K562 (cell line): ENCODE data around the gene HLCS. TPM values are rescaled to one million over a fixed set of nuclear protein-coding genes. Genes with fewer than 3 reads are reported as not detected.

Experiments
- BCLAF1 ChIP-seq, 2 experiments: fragments of 450-650 bp in 1 of 2; IDR thresholded peaks; 2 replicates each; pipeline ENCODE4 v1.6.1; 2011 to 2017; ENCODE audit warnings: low read depth in 2 of 2, antibody characterized with exemption in 1 of 2, borderline replicate concordance in 1 of 2, low read length in 1 of 2, mild to moderate bottlenecking in 1 of 2, mixed read lengths in 1 of 2; ENCODE audit not compliant: control insufficient read depth in 1 of 2
- EP300 ChIP-seq: IDR thresholded peaks from 2 replicates; pipeline ENCODE4 v1.6.1; 2012; ENCODE audit warnings: low read length, improper control_type of control experiment
- ESRRB ChIP-seq: fragments of 250-450 bp; sonication (Bioruptor Pico); IDR thresholded peaks from 2 replicates; pipeline ENCODE4 v1.5.0; 2020; ENCODE audit warnings: mild to moderate bottlenecking, moderate library complexity, borderline replicate concordance
- MEF2D ChIP-seq: conservative IDR thresholded peaks from 2 replicates; pipeline ENCODE4 v1.6.1; 2016; ENCODE audit warnings: low read depth, missing genetic modification characterization, missing compliant biosample characterization
- MTA3 ChIP-seq: fragments of 450-650 bp; formaldehyde crosslinking; IDR thresholded peaks from 2 replicates; pipeline ENCODE4 v1.6.1; 2017; ENCODE audit warnings: mild to moderate bottlenecking, borderline replicate concordance
- NBN ChIP-seq: fragments of 450-650 bp; IDR thresholded peaks from 2 replicates; pipeline ENCODE4 v1.6.1; 2016; ENCODE audit warnings: low read depth, mild to moderate bottlenecking
- PREB ChIP-seq: sonication (generic); formaldehyde crosslinking; IDR thresholded peaks from 2 replicates; pipeline ENCODE4 v1.8.1; 2023; ENCODE audit warnings: mild to moderate bottlenecking, missing genetic modification reagents
- TEAD1 ChIP-seq, 2 experiments: fragments of 450-650 bp in 1 of 2; sonication (generic) in 1 of 2; formaldehyde crosslinking; IDR thresholded peaks; 2 replicates each; pipeline versions ENCODE4 v1.4.0 to v1.8.0; 2020 to 2022; ENCODE audit warnings: mild to moderate bottlenecking in 2 of 2, missing genetic modification reagents in 1 of 2
- TRIM24 ChIP-seq, 2 experiments: fragments of 450-650 bp; IDR thresholded peaks; 2 replicates each; pipeline ENCODE4 v1.6.1; 2016
- XRCC3 ChIP-seq: fragments of 450-650 bp; IDR thresholded peaks from 2 replicates; pipeline ENCODE4 v1.6.1; 2017; ENCODE audit warnings: mild to moderate bottlenecking, moderate library complexity
- ZNF133 ChIP-seq: fragments of 250-450 bp; sonication (Bioruptor Pico); IDR thresholded peaks from 2 replicates; pipeline ENCODE4 v1.4.0; 2020; ENCODE audit warnings: mild to moderate bottlenecking
- ZNF280A ChIP-seq: fragments of 450-650 bp; IDR thresholded peaks from 2 replicates; pipeline ENCODE4 v1.6.1; 2018; ENCODE audit warnings: mild to moderate bottlenecking, low read depth; ENCODE audit not compliant: partially characterized antibody
- ZNF561 ChIP-seq: fragments of 450-650 bp; formaldehyde crosslinking; conservative IDR thresholded peaks from 2 replicates; pipeline ENCODE4 v1.4.0; 2020; ENCODE audit warnings: mild to moderate bottlenecking, moderate library complexity
- ZNF77 ChIP-seq: fragments of 250-450 bp; sonication (Bioruptor Pico); IDR thresholded peaks from 2 replicates; pipeline ENCODE4 v1.5.0; 2020
- ZNF780A ChIP-seq: fragments of 250-450 bp; sonication (Bioruptor Pico); IDR thresholded peaks from 2 replicates; pipeline ENCODE4 v1.5.0; 2021; ENCODE audit warnings: mild to moderate bottlenecking
- polyA plus RNA-seq, 8 experiments: library from polyadenylated mRNA; depleted of rRNA in 4 of 8; stranded (reverse) in 5 of 8; unstranded in 3 of 8; fragments of >200 nt; fragmentation: Nextera tagmentation in 2 of 8; fragmentation: Illumina TruSeq in 1 of 8; extraction: Ambion mirVana in 2 of 8; extraction: Trizol in 1 of 8; gene quantifications; 2 replicates each; pipeline versions ENCODE4 v1.2.1 to v1.2.3, GENCODE V29; 2011 to 2014; ENCODE audit warnings: inconsistent platforms in 1 of 8, missing spikeins in 1 of 8
- total RNA-seq, 7 experiments: library from RNA; depleted of rRNA in 6 of 7; stranded (reverse); fragments of >200 nt in 6 of 7; fragmentation: Illumina TruSeq in 2 of 7; extraction: Trizol in 2 of 7; gene quantifications; 2 replicates each; pipeline versions ENCODE4 v1.2.1 to v1.2.3, GENCODE V29; 2011 to 2021; ENCODE audit warnings: low replicate concordance in 1 of 7

Gene HLCS
- total and polyA plus RNA-seq, 9 of the 15 experiments (the other 6 are each of a cell fraction or from before 2014, with no cell fraction given), result 3.0 to 21.5 (median 17.1) TPM

- no peak for TF ChIP-seq ZNF561
- TF ChIP-seq PREB (CRISPR knock-in tag), result peak; percentile 59; the same call in 1 of the 2 replicates
- TF ChIP-seq ZNF133, result no peak
- peak in 1 of 2 experiments; percentile 7; a peak in 1 of 4 replicates for TF ChIP-seq TRIM24 (IDR thresholded peaks at IDR 0.05)
- TF ChIP-seq ESRRB (CRISPR knock-in tag), result no peak
- no peak for TF ChIP-seq ZNF280A
- no peak for TF ChIP-seq ZNF780A (CRISPR knock-in tag)
- peak; percentile 2 to 85; a peak in 3 of 4 replicates for TF ChIP-seq TEAD1 (CRISPR knock-in tag; IDR thresholded peaks at IDR 0.05)
- TF ChIP-seq ZNF77 (CRISPR knock-in tag), result no peak
- TF ChIP-seq MTA3, result peak; percentile 95
- TF ChIP-seq XRCC3, result no peak
- no peak for TF ChIP-seq BCLAF1 (IDR thresholded peaks at IDR 0.05; ENCODE audit: borderline replicate concordance in 1 of 2, control insufficient read depth in 1 of 2, low read depth in 2 of 2, low read length in 1 of 2)
- no peak for TF ChIP-seq NBN
- TF ChIP-seq EP300, result 0 out of 2 replicates have a peak, but pooled peaks have one; percentile 4
- TF ChIP-seq MEF2D (tag), result no peak
These were observed 23.4 kb upstream of the HLCS start (continued) for GRCh38 chr21:36989699-36990507.
